Astrocyte of the spinal cord (primary cell): Measurements from ENCODE around the gene KCNQ1.

Source experiments
- DNase-seq: peaks from one replicate; pipeline ENCODE4 v3.0.0; 2011; ENCODE audit warnings: low read depth, low spot score
- H3K4me3 ChIP-seq: 2 replicates; pipeline ENCODE4 v1.5.1; 2011; ENCODE audit warnings: low read depth, mild to moderate bottlenecking, low read length, moderate library complexity
- CTCF ChIP-seq: IDR thresholded peaks from 2 replicates; pipeline ENCODE4 v1.5.1; 2012; ENCODE audit warnings: low read depth, mild to moderate bottlenecking, low read length, inconsistent platforms
- in situ Hi-C: cut with HindIII; loops from 2 replicates; pipeline ENCODE4 v1.10.0; 2017; ENCODE audit warnings: low sequenced_read_pairs

The KCNQ1 gene

GRCh38 chr11:2572491-2573239 lies 127.9 kb downstream of the KCNQ1 start:
- TF ChIP-seq CTCF, result no peak
- no peak overlapping the region for H3K4me3 ChIP-seq
- DNase-seq, result no peak
- in situ Hi-C loops, result no loop called here

GRCh38 chr11:2573240-2574042 lies 128.6 kb downstream of the KCNQ1 start:
- no peak for TF ChIP-seq CTCF
- in situ Hi-C loops, result no loop called here
- DNase-seq, result no peak
- H3K4me3 ChIP-seq, result no peak overlapping the region

DNA sequence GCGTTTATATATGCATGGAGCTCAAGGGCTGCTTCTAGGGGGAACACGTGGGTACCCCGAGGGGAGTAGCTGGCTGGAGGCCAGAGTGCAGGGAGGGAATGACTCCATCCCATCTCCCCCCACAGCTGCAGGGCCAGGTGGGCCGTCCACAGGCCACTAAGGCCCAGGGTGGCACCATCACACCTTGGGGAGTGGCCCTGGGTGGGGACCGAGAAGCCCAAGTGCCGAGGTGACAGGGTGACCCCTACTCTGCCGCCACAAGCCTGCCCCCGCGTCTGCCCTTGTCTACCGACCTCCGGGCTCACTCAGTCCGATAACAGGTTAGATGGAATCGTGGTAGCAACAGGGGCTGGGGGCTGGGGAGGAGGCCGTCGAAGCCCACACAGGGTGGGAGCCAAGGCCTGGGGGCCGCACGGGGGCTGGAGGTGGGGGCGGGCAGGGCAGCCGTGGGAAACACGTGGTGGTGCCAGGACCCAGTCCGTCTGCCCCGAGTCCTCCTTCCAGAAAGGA lies 129.3 kb downstream of the KCNQ1 start:
- H3K4me3 ChIP-seq, result no peak overlapping the region
- in situ Hi-C loops, result no loop called here
- DNase-seq, result no peak
- TF ChIP-seq CTCF, result no peak

DNA sequence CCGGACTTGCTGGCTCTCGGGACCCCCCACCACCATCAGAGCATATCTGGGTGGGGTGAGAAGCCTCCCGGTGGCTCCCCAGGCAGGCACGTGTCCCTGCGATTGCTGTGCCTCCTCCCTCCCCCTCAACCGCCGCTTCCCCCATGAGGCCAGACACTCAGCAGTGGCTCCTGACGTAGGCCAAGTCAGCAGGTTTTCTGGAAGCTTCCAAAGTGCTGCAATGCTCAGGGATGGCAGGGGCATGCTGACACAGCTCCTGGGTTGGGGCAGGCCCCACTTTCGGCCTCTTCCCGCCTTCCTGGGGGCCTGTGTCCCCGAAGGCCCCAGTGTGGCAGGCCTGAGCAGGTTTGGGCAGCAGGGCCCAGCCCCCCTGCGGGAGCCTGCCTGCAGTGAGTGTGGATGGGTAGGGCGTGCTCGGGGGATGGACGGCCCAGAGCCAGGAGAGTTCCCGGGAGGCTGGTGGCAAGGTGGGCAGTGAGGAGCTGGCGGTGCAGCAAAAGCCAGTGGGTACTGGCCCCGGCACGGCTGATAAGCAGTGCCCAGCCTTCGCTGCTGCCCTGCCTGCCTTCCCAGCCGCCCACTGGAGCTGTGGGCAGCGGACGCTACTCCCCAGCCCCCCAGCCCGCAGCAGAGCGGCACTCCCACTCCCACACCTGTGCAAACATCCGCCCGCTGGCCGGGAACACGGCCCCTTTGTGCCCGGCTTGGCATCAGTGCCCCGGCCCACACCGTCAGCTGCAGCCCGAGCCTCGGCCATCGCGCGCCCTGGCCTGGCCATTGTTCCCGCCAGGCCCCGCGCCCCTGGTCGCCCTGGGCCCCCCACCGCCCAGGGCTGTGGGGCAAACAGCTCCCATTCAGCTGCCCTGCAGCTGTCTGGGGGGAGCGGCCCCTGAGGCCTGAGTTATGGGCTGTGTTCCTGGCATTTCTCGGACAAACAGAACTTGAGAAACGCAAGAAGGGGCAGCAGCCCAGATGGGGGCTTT lies 130.0 kb downstream of the KCNQ1 start:
- H3K4me3 ChIP-seq, result no peak overlapping the region
- in situ Hi-C loops, result no loop called here
- no peak for TF ChIP-seq CTCF
- DNase-seq, result no peak

- no peak for DNase-seq
- TF ChIP-seq CTCF, result no peak
- in situ Hi-C loops, result no loop called here
- no peak overlapping the region for H3K4me3 ChIP-seq
These were observed 130.8 kb downstream of the KCNQ1 start for GRCh38 chr11:2575591-2576051.

DNA sequence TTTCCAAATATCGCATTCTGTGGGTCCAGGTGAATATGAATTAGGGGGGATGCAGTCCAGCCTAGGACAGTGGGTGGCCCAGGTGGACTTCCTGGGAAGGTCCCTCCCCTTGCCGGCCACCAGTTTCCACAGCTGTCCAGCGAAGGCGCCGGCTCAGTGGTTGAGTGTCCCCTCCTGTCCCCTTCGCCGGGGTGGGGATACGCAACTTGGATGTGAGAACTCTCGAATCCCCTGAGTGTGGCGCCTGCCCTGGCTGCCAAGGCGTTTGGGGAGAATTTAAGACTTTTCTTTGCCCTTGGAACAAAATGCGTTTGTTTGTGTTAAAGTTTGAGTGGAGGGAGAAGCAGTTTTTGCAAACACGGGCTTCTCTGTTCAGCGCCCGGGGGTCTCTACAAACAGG lies 131.3 kb downstream of the KCNQ1 start:
- no peak for TF ChIP-seq CTCF
- in situ Hi-C loops, result no loop called here
- H3K4me3 ChIP-seq, result no peak overlapping the region
- DNase-seq, result no peak
